Suppressor macrophage (primary cell): ENCODE data around the gene RRP15.
"Not testable (repeated sequence)": the region's sequence is repeated elsewhere in the genome, so short reads cannot be mapped to it uniquely, and the experiment has no call there.

Experiments
- DNase-seq, 4 experiments: peaks; one replicate each; pipeline ENCODE4 v3.0.0-alpha.2; 2020 to 2022

RRP15 gene

GRCh38 chr1:218297461-218297860 is 12.4 kb downstream of the RRP15 start:
- no peak for DNase-seq

- DNase-seq: no peak
These were observed 12.8 kb downstream of the RRP15 start for GRCh38 chr1:218297867-218298266.

- DNase-seq: no peak
These were observed 13.3 kb downstream of the RRP15 start for GRCh38 chr1:218298398-218298797.

GRCh38 chr1:218299416-218299815 is 14.3 kb downstream of the RRP15 start:
- DNase-seq: peak in 2 of 4 experiments; percentile 3 to 25

- DNase-seq: no peak
These were observed 16.1 kb downstream of the RRP15 start for GRCh38 chr1:218301217-218301616.

GRCh38 chr1:218302155-218302554 is 17.1 kb downstream of the RRP15 start:
- DNase-seq: no peak

GRCh38 chr1:218303176-218303879 is 18.2 kb downstream of the RRP15 start:
- no peak for DNase-seq

- DNase-seq: no peak
These were observed 19.4 kb downstream of the RRP15 start for GRCh38 chr1:218304281-218305039.

GRCh38 chr1:218305472-218306064 is 20.5 kb downstream of the RRP15 start:
- no peak for DNase-seq

- DNase-seq: no peak
These were observed 27.4 kb downstream of the RRP15 start for GRCh38 chr1:218312509-218312908.

- DNase-seq: no peak
These were observed 29.2 kb downstream of the RRP15 start for GRCh38 chr1:218314316-218314715.

- DNase-seq: no peak
These were observed 30.5 kb downstream of the RRP15 start for GRCh38 chr1:218315638-218316037.

- no peak for DNase-seq
These were observed 32.0 kb downstream of the RRP15 start for GRCh38 chr1:218317061-218317460.

- not testable (repeated sequence) for DNase-seq
These were observed 35.1 kb downstream of the RRP15 start for GRCh38 chr1:218320182-218320581.

- no peak for DNase-seq
These were observed 37.7 kb downstream of the RRP15 start for GRCh38 chr1:218322762-218323161.

- DNase-seq: no peak
These were observed 38.6 kb downstream of the RRP15 start for GRCh38 chr1:218323568-218324225.

- DNase-seq: no peak
These were observed 39.1 kb downstream of the RRP15 start for GRCh38 chr1:218324226-218324580.

GRCh38 chr1:218328769-218329168 is 43.7 kb downstream of the RRP15 start:
- DNase-seq: no peak

- DNase-seq: peak in 2 of 4 experiments; percentile 48 to 58
These were observed 45.0 kb downstream of the RRP15 start for GRCh38 chr1:218330043-218330623.

GRCh38 chr1:218332416-218332815 is 47.3 kb downstream of the RRP15 start:
- DNase-seq: no peak

- DNase-seq: peak; percentile 15 to 54 (median 49)
These were observed 51.2 kb downstream of the RRP15 start for GRCh38 chr1:218336328-218336727.

GRCh38 chr1:218339267-218339831 is 54.3 kb downstream of the RRP15 start:
- DNase-seq: peak; percentile 10 to 68 (median 44)
